GM21367 (cell line): ENCODE measurements around the gene FAM89B.
A peak's percentile ranks its signal among the peaks of the same experiment; 100 is the strongest.

ENCODE experiments used
- ATAC-seq: cut with Tn5 transposase; IDR thresholded peaks from one replicate; pipeline ENCODE4 v1.9.1; 2021; ENCODE audit not compliant: unreplicated experiment

The FAM89B gene

GRCh38 chr11:65586676-65587075 lies 14.3 kb downstream of the FAM89B start:
- ATAC-seq, result no peak

- peak; percentile 64 for ATAC-seq
Measured at GRCh38 chr11:65588199-65589054, 16.1 kb downstream of the FAM89B start.

DNA sequence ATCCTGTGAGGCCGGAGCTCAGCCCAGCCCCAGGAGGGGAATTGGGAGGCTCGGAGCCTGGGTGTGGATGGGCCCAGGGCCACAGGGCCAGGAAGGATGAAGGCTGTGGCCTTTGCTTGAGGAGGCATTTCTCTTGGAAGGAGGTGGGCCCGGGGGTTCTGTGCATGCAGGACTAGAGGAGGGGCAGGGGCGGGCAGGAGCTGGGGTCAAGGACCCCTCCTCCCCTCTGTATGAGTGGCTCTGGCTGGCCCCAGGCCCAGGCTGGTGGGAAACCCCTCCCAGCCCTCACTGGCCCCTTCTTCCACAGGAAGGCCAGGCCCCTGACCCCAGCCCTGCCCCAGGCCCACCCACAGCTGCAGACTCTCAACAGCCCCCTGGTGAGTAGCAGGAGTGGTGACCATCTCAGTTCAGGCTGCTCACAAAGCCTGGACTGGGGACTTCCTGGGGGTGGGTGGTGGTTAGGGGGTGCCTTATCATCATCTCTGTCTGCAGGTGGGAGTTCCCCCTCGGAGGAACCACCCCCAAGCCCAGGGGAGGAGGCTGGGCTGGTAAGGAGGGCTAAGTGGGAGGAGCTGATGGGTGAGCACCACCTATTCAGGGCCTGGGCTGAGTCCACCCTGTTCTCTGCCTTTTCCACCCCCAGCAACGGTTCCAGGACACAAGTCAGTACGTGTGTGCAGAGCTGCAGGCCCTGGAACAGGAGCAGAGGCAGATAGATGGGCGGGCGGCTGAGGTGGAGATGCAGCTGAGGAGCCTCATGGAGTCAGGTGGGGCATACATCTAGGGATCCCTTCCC lies 17.3 kb downstream of the FAM89B start:
- no peak for ATAC-seq

DNA sequence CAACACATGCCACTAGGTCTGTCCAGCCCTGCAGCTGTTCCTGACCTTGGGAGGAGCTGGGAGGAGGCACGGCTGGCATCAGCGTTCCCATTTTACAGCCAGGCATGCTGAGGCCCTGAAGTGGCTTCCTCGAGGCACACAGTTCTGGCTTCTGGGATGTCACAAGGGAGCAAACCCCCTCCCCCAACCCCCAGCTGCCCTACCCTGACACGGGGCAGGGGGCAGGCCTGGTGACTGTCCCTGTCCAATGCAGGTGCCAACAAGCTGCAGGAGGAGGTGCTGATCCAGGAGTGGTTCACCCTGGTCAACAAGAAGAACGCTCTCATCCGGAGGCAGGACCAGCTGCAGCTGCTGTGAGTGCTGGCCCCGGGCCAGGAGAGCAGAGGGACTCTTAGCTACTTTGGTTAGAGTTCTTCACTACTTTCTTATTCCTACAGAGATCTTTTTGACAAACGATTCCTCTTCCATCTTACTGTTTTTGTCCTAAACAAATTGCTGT lies 18.0 kb downstream of the FAM89B start:
- ATAC-seq, result no peak

DNA sequence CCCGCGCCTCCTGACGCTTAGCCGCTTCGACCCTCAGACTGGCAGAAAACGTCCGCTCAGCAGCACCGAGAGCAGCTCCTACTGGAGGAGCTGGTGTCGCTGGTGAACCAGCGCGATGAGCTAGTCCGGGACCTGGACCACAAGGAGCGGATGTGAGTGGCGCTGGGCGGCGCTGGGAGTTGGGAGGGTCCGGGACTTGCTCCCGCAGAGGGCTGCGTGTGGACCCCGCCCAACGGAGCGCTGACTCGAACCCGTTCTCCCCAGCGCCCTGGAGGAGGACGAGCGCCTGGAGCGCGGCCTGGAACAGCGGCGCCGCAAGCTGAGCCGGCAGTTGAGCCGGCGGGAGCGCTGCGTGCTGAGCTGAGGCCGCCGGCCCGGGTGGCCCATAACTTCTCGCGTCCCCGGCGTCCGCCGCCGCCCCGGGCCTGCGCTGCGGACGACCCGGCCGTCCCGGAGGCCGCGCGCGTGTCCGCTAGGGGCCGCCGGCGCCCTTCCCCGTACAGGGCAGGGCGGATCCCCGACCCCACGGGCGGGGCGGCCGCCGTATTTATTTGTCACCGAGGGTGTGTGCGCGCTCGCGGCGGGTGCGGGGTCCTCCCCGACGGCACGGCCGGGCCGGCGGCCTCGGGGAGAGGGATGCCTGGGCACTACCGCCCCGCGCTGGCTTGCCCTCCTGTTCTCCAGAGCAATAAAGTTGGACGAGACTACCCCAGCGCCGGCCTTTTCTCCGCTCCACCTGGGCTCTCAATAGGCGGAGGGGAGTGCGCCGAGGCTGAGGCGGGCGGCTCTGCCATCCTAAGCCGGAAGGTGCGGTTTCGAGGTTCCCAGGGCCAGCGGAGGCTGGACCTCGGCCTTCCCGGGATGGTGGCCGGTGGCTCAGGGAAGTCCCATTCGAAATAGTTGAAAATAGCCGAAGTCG lies 19.9 kb downstream of the FAM89B start:
- ATAC-seq, result no peak

DNA sequence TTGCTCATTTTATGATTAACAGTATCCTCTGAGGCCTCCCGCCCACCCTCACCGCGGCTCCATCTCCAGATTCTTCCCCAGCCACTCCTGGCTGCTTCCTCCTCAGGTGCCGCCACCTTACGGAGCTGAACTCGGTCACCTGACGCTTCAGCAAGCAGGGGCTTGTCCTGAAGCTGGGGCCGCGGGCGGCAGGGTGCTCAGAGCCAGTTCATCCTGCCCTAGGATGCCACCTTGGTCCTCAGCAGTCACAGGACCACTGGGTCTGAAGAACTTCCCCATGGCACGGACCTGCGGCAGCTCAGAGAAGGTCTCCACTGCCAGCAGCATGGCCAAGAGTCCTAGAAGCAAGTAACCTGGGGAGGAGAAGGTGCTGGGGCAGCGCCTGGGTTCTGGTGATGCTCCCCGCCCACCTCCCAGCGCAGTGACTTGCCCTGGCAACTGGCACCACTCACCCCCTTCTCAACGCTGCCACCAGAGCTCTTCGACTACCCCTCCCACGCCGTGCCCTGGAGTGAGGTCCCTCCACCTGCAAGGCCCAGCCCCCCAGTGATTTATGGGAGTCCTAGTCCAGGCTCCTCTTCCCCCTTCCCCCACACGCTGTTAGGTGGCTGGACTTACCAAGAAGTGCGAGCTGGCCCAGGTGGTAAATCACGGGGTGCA lies 20.6 kb downstream of the FAM89B start:
- no peak for ATAC-seq

GRCh38 chr11:65593518-65594414 lies 21.4 kb downstream of the FAM89B start:
- ATAC-seq, result no peak

GRCh38 chr11:65595131-65595530 lies 22.8 kb downstream of the FAM89B start:
- no peak for ATAC-seq

- no peak for ATAC-seq
Measured at GRCh38 chr11:65595543-65596281, 23.4 kb downstream of the FAM89B start, which contains the start of gene KCNK7. Gene KCNK7 (minus strand): TSS chr11:65595800. CDS start chr11:65595772, 28 bp downstream.

- no peak for ATAC-seq
Measured at GRCh38 chr11:65596520-65596919, 24.2 kb downstream of the FAM89B start.

- ATAC-seq, result no peak
Measured at GRCh38 chr11:65598258-65598699, 25.9 kb downstream of the FAM89B start.

DNA sequence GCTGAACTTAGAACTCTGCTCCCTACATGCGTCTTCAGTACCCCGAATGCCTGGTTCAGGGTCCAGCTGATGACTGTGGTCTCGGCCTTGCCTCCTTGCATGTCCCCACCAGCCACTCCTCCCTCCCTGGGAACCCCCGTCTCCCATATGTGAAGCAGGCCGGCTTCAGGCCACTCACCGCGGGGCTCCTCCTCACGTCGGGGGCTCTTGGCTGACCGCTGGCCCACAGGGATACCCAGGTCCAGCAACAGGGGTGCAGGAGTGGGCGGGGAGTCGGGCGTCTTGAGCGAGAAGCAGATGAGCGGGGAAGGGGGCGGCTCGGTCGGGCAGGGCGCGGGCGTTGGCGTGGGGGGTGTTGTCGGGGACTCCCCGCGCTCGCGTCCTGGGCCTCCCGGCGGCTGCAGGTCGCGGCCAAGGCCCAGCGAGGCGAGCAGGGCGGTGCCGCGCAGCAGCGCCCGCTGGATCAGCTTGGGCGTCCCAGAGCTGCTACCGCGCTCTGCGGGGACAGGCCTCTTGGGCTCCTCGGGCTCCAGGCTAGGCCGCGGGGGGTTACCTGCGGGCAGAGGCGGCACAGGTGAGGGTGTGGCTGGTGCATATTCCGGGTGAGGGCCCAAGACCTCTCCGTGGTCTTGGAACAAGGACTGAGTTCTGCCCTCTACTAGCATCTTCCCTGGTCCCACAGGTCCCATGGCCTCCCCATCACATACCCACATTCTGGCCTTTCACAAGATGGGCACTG lies 27.0 kb downstream of the FAM89B start:
- no peak for ATAC-seq

- no peak for ATAC-seq
Measured at GRCh38 chr11:65599955-65600246, 27.6 kb downstream of the FAM89B start.

DNA sequence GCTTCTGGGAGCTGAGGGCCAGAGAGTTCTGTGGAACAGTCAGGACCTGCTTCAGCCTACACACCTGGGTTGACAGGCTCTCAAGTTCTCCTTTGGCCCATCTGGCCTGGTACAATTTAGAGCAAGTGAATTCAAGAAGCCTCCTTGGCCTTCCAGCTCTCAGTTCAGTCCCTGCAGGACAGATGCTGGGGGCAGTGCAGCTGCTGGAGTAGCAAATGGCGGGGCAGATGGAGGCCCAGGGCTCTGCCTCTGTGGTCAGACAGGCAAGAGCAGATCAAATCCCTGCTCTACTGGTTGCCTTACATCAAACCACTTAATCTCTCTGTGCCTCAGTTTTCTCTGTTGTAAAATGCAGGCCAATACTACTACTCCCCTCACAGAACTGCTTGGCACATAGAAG lies 31.9 kb downstream of the FAM89B start:
- no peak for ATAC-seq

DNA sequence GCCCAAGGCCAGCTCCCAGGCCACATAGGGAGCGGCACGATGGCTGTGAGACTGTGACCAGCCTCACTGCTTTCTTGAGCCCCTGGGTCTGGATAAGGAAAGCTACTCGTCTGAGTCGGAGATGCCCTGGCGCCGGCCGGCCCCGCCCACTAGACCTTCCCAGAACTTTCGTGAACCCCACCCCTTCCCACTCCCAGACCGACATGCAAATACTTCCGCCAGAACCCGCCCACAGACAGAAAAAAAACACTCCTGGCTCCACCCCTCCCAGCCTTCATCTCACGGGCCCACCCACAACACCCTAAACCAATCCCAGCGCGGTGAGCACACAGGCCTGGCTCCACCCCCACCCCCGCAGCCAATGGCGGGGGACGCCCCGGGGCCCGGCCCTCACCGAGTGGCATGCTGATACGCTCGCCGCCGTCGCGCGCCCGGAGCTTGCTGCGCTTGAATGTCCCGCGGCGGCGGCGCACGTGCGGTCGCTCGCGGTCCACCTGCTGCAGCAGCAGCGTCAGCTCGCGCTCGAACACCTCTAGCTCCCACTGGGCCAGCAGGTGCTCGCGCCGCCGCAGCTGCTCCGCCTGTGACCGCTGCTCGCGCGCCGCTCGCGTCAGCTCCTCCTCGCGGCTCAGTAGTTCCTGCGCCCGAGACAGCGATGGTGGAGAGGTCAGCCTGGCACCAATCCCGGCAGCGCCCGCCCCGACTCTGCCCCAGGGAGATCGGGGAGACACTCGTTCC lies 34.7 kb downstream of the FAM89B start:
- no peak for ATAC-seq

GRCh38 chr11:65607614-65608426 lies 35.5 kb downstream of the FAM89B start:
- no peak for ATAC-seq

DNA sequence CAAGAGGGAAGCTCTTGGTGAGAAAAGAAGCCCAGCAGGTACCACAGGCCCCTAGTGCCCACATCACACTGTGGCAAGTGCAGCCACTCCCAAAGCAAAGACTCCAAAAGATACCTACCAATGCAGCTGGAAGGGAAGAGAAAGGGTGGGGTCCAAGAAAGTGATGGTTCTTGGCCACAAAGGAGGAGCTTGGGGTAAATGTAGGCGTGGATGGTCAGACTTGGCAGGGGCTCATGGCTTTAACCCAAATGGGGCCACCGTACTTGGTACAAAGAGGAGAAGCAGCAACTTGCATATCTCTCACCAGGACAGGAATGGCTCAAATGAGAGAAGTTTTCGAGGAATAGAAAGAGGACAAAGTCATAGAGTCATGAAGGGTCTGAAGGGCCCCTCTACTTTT lies 36.9 kb downstream of the FAM89B start:
- no peak for ATAC-seq
